H1 (cell line): ENCODE data around the gene PXK. TPM values are rescaled to one million over a fixed set of nuclear protein-coding genes. Genes with fewer than 3 reads are reported as not detected.

ENCODE experiments used
- CBX5 ChIP-seq: fragments of 300-800, 300-1000 bp; sonication (generic); IDR thresholded peaks from 2 replicates; pipeline ENCODE4 v1.7.1; 2016; ENCODE audit warnings: antibody characterized with exemption, low read length, low read depth
- polyA plus RNA-seq, 7 experiments: library from polyadenylated mRNA; depleted of rRNA in 3 of 7; stranded (reverse) in 5 of 7; unstranded in 2 of 7; fragments of >200 nt in 5 of 7; fragments of 200-250 nt in 2 of 7; gene quantifications; 1 replicate in 5 of 7; 2 replicates in 1 of 7; 4 replicates in 1 of 7; pipeline versions ENCODE4 v1.2.1 to v1.2.3, GENCODE V29; 2011 to 2013; ENCODE audit warnings: missing spikeins in 2 of 7, mixed read lengths in 2 of 7
- total RNA-seq: library from RNA; stranded (reverse); fragmentation: NEBNext Ultra II Directional; extraction: Animal tissue kit (Norgen Biotek cat#: 25700); gene quantifications from 2 replicates; pipeline ENCODE4 v1.2.1, GENCODE V29; 2021

The PXK gene
- total and polyA plus RNA-seq, 2 of the 8 experiments (the other 6 are each of a cell fraction or from before 2014, with no cell fraction given) = 3.5 to 7.1 TPM

DNA sequence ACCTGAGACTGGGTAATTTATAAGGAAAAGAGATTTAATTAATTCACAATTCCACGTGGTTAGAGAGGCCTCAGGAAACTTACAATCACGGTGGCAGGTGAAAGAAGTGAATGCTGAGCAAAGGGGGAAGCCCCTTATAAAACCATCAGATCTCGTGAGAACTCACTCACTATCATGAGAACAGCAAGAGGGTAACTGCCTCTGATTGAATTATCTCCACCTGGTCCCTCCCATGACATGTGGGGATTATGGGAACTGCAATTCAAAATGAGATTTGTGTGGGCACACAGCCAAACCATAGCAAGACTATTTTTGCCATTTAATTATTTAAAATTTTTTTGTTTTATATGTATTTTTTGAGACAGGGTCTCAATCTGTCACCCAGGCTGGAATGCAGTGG lies 132.2 kb downstream of the PXK start (continued):
- no peak for TF ChIP-seq CBX5
